ENCODE measurements around the gene GSTM3. TPM values are rescaled to one million over a fixed set of nuclear protein-coding genes. Genes with fewer than 3 reads are reported as not detected.

Gene GSTM3
- total and polyA plus RNA-seq, 2 of the 13 experiments (the other 11 are each of a cell fraction or from before 2014, with no cell fraction given): 127 to 142 TPM

GRCh38 chr1:109739738-109740614 lies 862 bp downstream of the GSTM3 start (continued):
- TF ChIP-seq ETS1 (CRISPR knock-in tag; IDR thresholded peaks at IDR 0.05): no peak
- TF ChIP-seq NFIC (IDR thresholded peaks at IDR 0.05; ENCODE audit: low read length): no peak
- no peak for TF ChIP-seq FOXA1 (IDR thresholded peaks at IDR 0.05)
- TF ChIP-seq FOXA1 (CRISPR knock-in tag; IDR thresholded peaks at IDR 0.05): no peak
- TF ChIP-seq, protein P1, sequence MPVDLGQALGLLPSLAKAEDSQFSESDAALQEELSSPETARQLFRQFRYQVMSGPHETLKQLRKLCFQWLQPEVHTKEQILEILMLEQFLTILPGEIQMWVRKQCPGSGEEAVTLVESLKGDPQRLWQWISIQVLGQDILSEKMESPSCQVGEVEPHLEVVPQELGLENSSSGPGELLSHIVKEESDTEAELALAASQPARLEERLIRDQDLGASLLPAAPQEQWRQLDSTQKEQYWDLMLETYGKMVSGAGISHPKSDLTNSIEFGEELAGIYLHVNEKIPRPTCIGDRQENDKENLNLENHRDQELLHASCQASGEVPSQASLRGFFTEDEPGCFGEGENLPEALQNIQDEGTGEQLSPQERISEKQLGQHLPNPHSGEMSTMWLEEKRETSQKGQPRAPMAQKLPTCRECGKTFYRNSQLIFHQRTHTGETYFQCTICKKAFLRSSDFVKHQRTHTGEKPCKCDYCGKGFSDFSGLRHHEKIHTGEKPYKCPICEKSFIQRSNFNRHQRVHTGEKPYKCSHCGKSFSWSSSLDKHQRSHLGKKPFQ (CRISPR knock-in tag; IDR thresholded peaks at IDR 0.05; ENCODE audit: insufficient replicate concordance): no peak
- peak; percentile 85 for TF ChIP-seq ZNF772 (CRISPR knock-in tag; IDR thresholded peaks at IDR 0.05)
- no peak for TF ChIP-seq HMG20B (CRISPR knock-in tag; conservative IDR thresholded peaks at IDR 0.05)
- TF ChIP-seq ZNF160 (CRISPR knock-in tag; IDR thresholded peaks at IDR 0.05): no peak
- TF ChIP-seq ETV6 (CRISPR knock-in tag; conservative IDR thresholded peaks at IDR 0.05): no peak
- no peak for TF ChIP-seq HNF4G (IDR thresholded peaks at IDR 0.05; ENCODE audit: borderline replicate concordance, low read depth, low read length)
- TF ChIP-seq HNF4G (CRISPR knock-in tag; IDR thresholded peaks at IDR 0.05; ENCODE audit: borderline replicate concordance, low read depth): no peak
- no peak for TF ChIP-seq TCF12 (IDR thresholded peaks at IDR 0.05)
- TF ChIP-seq TCF12 (CRISPR knock-in tag; IDR thresholded peaks at IDR 0.05): no peak
- no peak for TF ChIP-seq TCF7L2 (IDR thresholded peaks at IDR 0.05; ENCODE audit: low read depth, low read length)
- no peak for TF ChIP-seq MTA3 (CRISPR knock-in tag; IDR thresholded peaks at IDR 0.05)
- TF ChIP-seq CEBPB (IDR thresholded peaks at IDR 0.05; ENCODE audit: borderline replicate concordance, low read depth, low read length): no peak
- TF ChIP-seq, protein P2, sequence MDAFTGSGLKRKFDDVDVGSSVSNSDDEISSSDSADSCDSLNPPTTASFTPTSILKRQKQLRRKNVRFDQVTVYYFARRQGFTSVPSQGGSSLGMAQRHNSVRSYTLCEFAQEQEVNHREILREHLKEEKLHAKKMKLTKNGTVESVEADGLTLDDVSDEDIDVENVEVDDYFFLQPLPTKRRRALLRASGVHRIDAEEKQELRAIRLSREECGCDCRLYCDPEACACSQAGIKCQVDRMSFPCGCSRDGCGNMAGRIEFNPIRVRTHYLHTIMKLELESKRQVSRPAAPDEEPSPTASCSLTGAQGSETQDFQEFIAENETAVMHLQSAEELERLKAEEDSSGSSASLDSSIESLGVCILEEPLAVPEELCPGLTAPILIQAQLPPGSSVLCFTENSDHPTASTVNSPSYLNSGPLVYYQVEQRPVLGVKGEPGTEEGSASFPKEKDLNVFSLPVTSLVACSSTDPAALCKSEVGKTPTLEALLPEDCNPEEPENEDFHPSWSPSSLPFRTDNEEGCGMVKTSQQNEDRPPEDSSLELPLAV (CRISPR knock-in tag; conservative IDR thresholded peaks at IDR 0.05; ENCODE audit: low read depth): no peak
- no peak for TF ChIP-seq ZNF740 (CRISPR knock-in tag; IDR thresholded peaks at IDR 0.05)
- no peak for TF ChIP-seq GLI4 (CRISPR knock-in tag; IDR thresholded peaks at IDR 0.05; ENCODE audit: borderline replicate concordance)
- TF ChIP-seq ZNF749 (CRISPR knock-in tag; IDR thresholded peaks at IDR 0.05; ENCODE audit: borderline replicate concordance): 0 out of 2 replicates have a peak, but pooled peaks have one; percentile 64
- TF ChIP-seq ZNF180 (CRISPR knock-in tag; IDR thresholded peaks at IDR 0.05; ENCODE audit: borderline replicate concordance, low read depth): no peak
- 0 out of 2 replicates have a peak, but pooled peaks have one; percentile 30 for TF ChIP-seq ZNF678 (CRISPR knock-in tag; IDR thresholded peaks at IDR 0.05)

Measured in HepG2 (cell line).